GM19351 (cell line): ENCODE measurements around the gene AGO4.

Experiments used
- ATAC-seq: cut with Tn5 transposase; IDR thresholded peaks from one replicate; pipeline ENCODE4 v1.9.1; 2021; ENCODE audit warnings: mild to moderate bottlenecking, moderate library complexity; ENCODE audit not compliant: unreplicated experiment

AGO4 gene

GRCh38 chr1:35893051-35893879, 85.4 kb downstream of the AGO4 start:
- no peak for ATAC-seq

- ATAC-seq: peak; percentile 61
These were observed 86.4 kb downstream of the AGO4 start for GRCh38 chr1:35894183-35894582.

- no peak for ATAC-seq
These were observed 86.8 kb downstream of the AGO4 start for GRCh38 chr1:35894656-35895055.

- ATAC-seq: no peak
These were observed 92.1 kb downstream of the AGO4 start for GRCh38 chr1:35899941-35900340.

- no peak for ATAC-seq
These were observed 93.4 kb downstream of the AGO4 start for GRCh38 chr1:35901235-35901634.

- ATAC-seq: no peak
These were observed 94.9 kb downstream of the AGO4 start for GRCh38 chr1:35902671-35903070.
